Kidney epithelial cell (primary cell): Measurements from ENCODE around the gene IGF2R. TPM values are rescaled to one million over a fixed set of nuclear protein-coding genes. Genes with fewer than 3 reads are reported as not detected.

Experiments used
- DNase-seq: peaks from one replicate; pipeline ENCODE4 v3.0.0-alpha.2; 2010; ENCODE audit warnings: low read depth
- H3K27me3 ChIP-seq: 2 replicates; pipeline ENCODE4 v1.6.0; 2011; ENCODE audit warnings: low read length; ENCODE audit not compliant: control insufficient read depth, insufficient read depth
- H3K36me3 ChIP-seq: 2 replicates; pipeline ENCODE4 v1.5.1; 2011; ENCODE audit warnings: low read length; ENCODE audit not compliant: control insufficient read depth, insufficient read depth
- H3K4me3 ChIP-seq: 2 replicates; pipeline ENCODE4 v1.5.1; 2011; ENCODE audit warnings: low read depth, mild to moderate bottlenecking, control low read depth, low read length
- CTCF ChIP-seq: IDR thresholded peaks from 2 replicates; pipeline ENCODE4 v1.5.1; 2011; ENCODE audit warnings: mild to moderate bottlenecking, moderate library complexity, low read length, control low read depth, inconsistent platforms; ENCODE audit not compliant: insufficient read depth, poor library complexity, severe bottlenecking
- total RNA-seq: library from RNA; depleted of rRNA; stranded (reverse); fragments of >200 nt; gene quantifications from 2 replicates; pipeline ENCODE4 v1.2.3, GENCODE V29; 2015

IGF2R gene
- total RNA-seq, 1 donor from 2014 or later: 251 TPM

GRCh38 chr6:159984268-159984786 lies 15.4 kb downstream of the IGF2R start:
- DNase-seq: no peak
- Histone ChIP-seq H3K36me3 (no peaks in the 10 kb centered on the region), H3K27me3 (no peaks in the 10 kb centered on the region), H3K4me3 (no peak overlapping the region)
- no peak for TF ChIP-seq CTCF

- Histone ChIP-seq H3K4me3 (no peak overlapping the region), H3K36me3 (no peaks in the 10 kb centered on the region), H3K27me3 (no peaks in the 10 kb centered on the region)
- no peak for DNase-seq
- no peak for TF ChIP-seq CTCF
Observed at GRCh38 chr6:159985296-159985945, 16.5 kb downstream of the IGF2R start.

DNA sequence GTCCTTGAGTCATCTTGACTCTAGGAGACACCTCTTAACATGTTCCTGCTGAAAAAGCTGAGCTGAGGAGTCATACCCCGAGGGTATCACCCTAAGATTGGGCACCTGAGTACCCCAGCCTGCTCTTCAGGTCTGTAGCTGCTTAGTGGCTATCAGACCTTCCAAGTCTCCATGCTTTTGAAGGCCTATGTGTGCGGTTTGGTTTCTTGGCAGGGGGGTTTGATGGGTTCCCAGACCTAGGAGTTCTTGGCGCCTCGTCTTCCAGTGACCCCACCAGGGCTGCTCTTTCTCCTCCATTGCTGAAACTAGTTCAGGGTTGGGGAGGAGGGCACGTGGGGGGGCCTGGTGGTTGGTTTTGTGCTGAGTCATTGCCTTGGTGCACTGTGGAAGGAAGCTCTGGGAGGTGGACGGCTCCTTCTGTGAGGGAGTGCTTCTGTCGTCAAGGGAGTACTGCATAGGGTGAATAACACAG lies 20.1 kb downstream of the IGF2R start:
- no peak for DNase-seq
- Histone ChIP-seq H3K27me3 (no peaks in the 10 kb centered on the region), H3K36me3 (no peaks in the 10 kb centered on the region), H3K4me3 (no peak overlapping the region)
- no peak for TF ChIP-seq CTCF

- DNase-seq: no peak
- Histone ChIP-seq H3K27me3 (no peaks in the 10 kb centered on the region), H3K36me3 (no peaks in the 10 kb centered on the region), H3K4me3 (no peak overlapping the region)
- no peak for TF ChIP-seq CTCF
Observed at GRCh38 chr6:159989492-159990480, 20.9 kb downstream of the IGF2R start.

- DNase-seq: no peak
- H3K4me3 ChIP-seq: no peak overlapping the region
- no peaks in the 10 kb centered on the region for H3K27me3 ChIP-seq
- no peak for TF ChIP-seq CTCF
- H3K36me3 ChIP-seq: no peaks in the 10 kb centered on the region
Observed at GRCh38 chr6:159992366-159992765, 23.5 kb downstream of the IGF2R start.
